Kidney (tissue), 14 donors: ENCODE data around the gene INPP5A. TPM values are rescaled to one million over a fixed set of nuclear protein-coding genes. Genes with fewer than 3 reads are reported as not detected.
A peak's percentile ranks its signal among the peaks of the same experiment; 100 is the strongest.

ENCODE experiments used
- DNase-seq, 5 donors: peaks; one replicate each; pipeline ENCODE4 v3.0.0-alpha.2; 2013 to 2020
- FAIRE-seq: peaks from 2 replicates; lab custom pipeline; 2012; peaks lifted over from hg19 to GRCh38; lab: Jason Lieb, UNC
- H3K27ac ChIP-seq, 2 donors: one replicate each; pipeline ENCODE4 v1.7.0; 2013; ENCODE audit warnings: low read depth in 2 of 2, low read length in 2 of 2, inconsistent platforms in 1 of 2
- H3K27me3 ChIP-seq: one replicate; pipeline ENCODE4 v1.7.1; 2013; ENCODE audit warnings: low read length, inconsistent platforms; ENCODE audit not compliant: control insufficient read depth, insufficient read depth
- H3K36me3 ChIP-seq, 3 donors: one replicate each; pipeline versions ENCODE4 v1.7.0 to v1.7.1; 2013; ENCODE audit warnings: low read length in 3 of 3, control low read depth in 1 of 3, inconsistent platforms in 1 of 3; ENCODE audit not compliant: insufficient read depth in 3 of 3, control insufficient read depth in 2 of 3
- H3K4me1 ChIP-seq, 3 donors: one replicate each; pipeline versions ENCODE4 v1.7.0 to v1.7.1; 2013; ENCODE audit warnings: low read length in 3 of 3, inconsistent platforms in 1 of 3, low read depth in 1 of 3; ENCODE audit not compliant: control insufficient read depth in 2 of 3, insufficient read depth in 2 of 3
- H3K4me3 ChIP-seq, 3 donors: one replicate each; pipeline versions ENCODE4 v1.7.0 to v1.8.1; 2013; ENCODE audit warnings: low read length in 3 of 3, control low read depth in 1 of 3, inconsistent platforms in 1 of 3
- H3K9ac ChIP-seq, 3 donors: one replicate each; pipeline versions ENCODE4 v1.7.0 to v1.7.1; 2013; ENCODE audit warnings: low read length in 3 of 3, control low read depth in 1 of 3, inconsistent platforms in 1 of 3
- H3K9me3 ChIP-seq, 3 donors: one replicate each; pipeline versions ENCODE4 v1.7.0 to v1.7.1; 2013; ENCODE audit warnings: low read length in 3 of 3, control low read depth in 1 of 3, inconsistent platforms in 1 of 3; ENCODE audit not compliant: control insufficient read depth in 2 of 3, insufficient read depth in 1 of 3
- intact Hi-C: fragments of 100-400 bp; cut with DNase I; formaldehyde crosslinking; loops from one replicate; pipeline ENCODE4 v1.11.1; 2022
- polyA plus RNA-seq: library from polyadenylated mRNA; stranded (reverse); fragments of 350-450 nt; fragmentation: Illumina TruSeq; extraction: RNeasy Lipid Tissue Mini Kit (QIAGEN cat#74804); gene quantifications from one replicate; pipeline ENCODE4 v1.2.3, GENCODE V29; 2014; ENCODE audit warnings: low read depth, low replicate concordance; ENCODE audit not compliant: insufficient read depth
- total RNA-seq: library from RNA; stranded (reverse); fragmentation: NEBNext Ultra II Directional; extraction: Animal tissue kit (Norgen Biotek cat#: 25700); gene quantifications from one replicate; pipeline ENCODE4 v1.2.1, GENCODE V29; 2021
- TF ChIP-seq, protein P1 (sequence below): IDR thresholded peaks from 3 replicates; pipeline ENCODE4 v1.5.1; 2012; ENCODE audit warnings: mild to moderate bottlenecking, moderate library complexity, borderline replicate concordance; ENCODE audit not compliant: insufficient read depth; ENCODE audit errors: extremely low read depth
- donor health status: control.
- donor health status: control.
- donor health status: control.
- donor health status: control.
- donor health status: control.
- donor health status: DM: yes; HTN: yes; CAD: no.
- donor health status: Normal renal cell carcinoma (clear cell type).

The INPP5A gene
- total and polyA plus RNA-seq, 2 donors from 2014 or later: 20.8 to 40.3 TPM

DNA sequence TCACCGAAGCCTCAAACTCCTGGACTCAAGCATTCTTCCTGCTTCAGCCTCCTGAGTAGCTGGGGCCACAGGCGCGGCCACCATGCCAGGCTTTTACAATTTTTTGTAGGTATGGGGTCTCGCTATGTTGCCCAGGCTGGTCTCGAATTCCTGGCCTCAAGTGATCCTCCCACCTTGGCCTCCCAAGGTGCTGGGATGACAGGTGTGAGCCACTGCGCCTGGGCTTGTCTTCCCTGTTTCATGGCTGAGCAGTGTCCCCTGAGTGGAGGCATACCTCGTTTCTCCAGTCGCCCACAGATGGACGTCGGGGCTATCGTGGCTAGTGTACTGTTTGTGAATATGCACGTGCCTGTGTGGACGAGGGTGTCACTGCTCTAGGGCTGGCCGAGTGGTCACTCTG is 11.3 kb downstream of the INPP5A start:
- Histone ChIP-seq H3K36me3 (no peaks in the 10 kb centered on the region), H3K4me1 (peaks cover 0 to 25% (median 13%) of the 10 kb centered on the region in 3 donors), H3K4me3 (no peak overlapping the region), H3K27ac (no peak overlapping the region), H3K9me3 (no peaks in the 10 kb centered on the region), H3K9ac (no peak overlapping the region), H3K27me3 (no peaks in the 10 kb centered on the region)
- TF ChIP-seq, protein P1, sequence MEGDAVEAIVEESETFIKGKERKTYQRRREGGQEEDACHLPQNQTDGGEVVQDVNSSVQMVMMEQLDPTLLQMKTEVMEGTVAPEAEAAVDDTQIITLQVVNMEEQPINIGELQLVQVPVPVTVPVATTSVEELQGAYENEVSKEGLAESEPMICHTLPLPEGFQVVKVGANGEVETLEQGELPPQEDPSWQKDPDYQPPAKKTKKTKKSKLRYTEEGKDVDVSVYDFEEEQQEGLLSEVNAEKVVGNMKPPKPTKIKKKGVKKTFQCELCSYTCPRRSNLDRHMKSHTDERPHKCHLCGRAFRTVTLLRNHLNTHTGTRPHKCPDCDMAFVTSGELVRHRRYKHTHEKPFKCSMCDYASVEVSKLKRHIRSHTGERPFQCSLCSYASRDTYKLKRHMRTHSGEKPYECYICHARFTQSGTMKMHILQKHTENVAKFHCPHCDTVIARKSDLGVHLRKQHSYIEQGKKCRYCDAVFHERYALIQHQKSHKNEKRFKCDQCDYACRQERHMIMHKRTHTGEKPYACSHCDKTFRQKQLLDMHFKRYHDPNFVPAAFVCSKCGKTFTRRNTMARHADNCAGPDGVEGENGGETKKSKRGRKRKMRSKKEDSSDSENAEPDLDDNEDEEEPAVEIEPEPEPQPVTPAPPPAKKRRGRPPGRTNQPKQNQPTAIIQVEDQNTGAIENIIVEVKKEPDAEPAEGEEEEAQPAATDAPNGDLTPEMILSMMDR: no peak
- FAIRE-seq (no peak), DNase-seq (peak in 1 of 5 donors; percentile 29)
- intact Hi-C loops: no loop called here

DNA sequence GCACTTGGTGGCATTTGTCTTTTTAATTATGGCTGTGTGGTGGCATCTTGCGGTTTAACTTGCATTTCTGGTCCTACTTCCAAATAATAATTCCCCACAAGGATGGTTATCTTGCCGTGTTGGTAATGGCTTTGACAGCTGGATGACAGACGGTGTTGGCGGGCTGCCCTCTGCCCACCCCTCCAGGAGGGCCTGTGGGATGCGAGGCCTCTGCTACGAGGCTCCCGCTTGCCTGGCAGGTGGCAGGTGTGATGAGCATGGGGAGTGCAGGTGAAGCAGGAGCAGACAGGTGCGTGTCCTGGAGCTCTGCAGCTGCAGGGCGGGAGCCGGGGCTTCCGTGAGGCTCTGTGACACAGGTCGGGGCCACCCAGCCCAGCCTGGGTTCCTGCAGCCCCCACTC is 11.8 kb downstream of the INPP5A start:
- H3K27me3 ChIP-seq: no peaks in the 10 kb centered on the region
- peaks cover 0 to 22% (median 17%) of the 10 kb centered on the region in 3 donors for H3K4me1 ChIP-seq
- no peak overlapping the region for H3K27ac ChIP-seq
- TF ChIP-seq, protein P1: no peak
- FAIRE-seq (no peak), DNase-seq (peak in 2 of 5 donors; percentile 44 to 66)
- H3K9ac ChIP-seq: no peak overlapping the region
- H3K4me3 ChIP-seq: no peak overlapping the region
- H3K36me3 ChIP-seq: no peaks in the 10 kb centered on the region
- intact Hi-C loops: no loop called here
- H3K9me3 ChIP-seq: no peaks in the 10 kb centered on the region

DNA sequence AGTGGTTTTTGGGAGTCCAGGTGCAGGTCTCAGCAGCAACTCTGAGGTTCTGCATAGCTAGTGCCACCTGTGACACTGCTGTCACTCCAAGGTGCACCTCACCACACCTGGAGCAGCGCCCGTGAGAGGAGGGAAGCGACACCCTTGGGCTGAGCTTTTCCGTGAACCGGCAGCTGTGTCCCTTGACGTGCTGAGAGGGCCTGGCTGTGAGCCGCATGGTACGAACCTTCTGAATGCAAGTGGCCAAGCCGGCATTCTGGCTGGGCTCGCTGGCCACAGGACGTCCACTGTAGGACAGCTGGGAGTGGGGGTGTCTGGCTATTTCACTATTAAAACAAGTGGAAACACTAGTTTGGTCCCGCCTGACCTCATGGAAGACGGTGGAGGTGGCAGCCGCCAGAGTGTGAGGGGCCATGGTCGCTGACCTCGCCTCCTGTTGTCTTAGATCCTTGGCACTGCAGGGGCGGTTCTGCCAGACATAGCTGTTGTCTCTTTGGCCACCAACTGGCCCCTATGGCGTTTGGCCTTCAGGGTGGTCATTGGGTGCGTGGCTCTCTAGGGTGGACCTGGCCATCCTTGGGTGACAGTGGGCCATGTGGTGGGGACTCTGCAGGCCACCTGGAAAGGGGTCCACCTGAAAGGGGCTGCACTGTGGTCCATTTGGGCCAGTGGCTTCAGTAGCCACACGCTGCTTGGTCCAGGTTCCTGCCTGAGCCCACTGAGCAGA is 12.9 kb downstream of the INPP5A start:
- no peak overlapping the region for H3K9ac ChIP-seq
- TF ChIP-seq, protein P1: no peak
- H3K4me1 ChIP-seq: peaks cover 0 to 25% (median 17%) of the 10 kb centered on the region in 3 donors
- H3K36me3 ChIP-seq: no peaks in the 10 kb centered on the region
- no peak overlapping the region for H3K4me3 ChIP-seq
- DNase-seq (peak in 2 of 5 donors; percentile 34 to 71), FAIRE-seq (no peak)
- H3K27ac ChIP-seq: no peak overlapping the region
- no peaks in the 10 kb centered on the region for H3K9me3 ChIP-seq
- intact Hi-C loops: no loop called here
- H3K27me3 ChIP-seq: no peaks in the 10 kb centered on the region
